ENCODE data around the gene UVRAG.

GRCh38 chr11:76013526-76013925, 198.5 kb downstream of the UVRAG start:
- TF ChIP-seq ZNF274 (IDR thresholded peaks at IDR 0.05; ENCODE audit: low read depth, low read length) (no peak), YY1 (IDR thresholded peaks at IDR 0.05; ENCODE audit: insufficient read depth, insufficient read length) (no peak), SUZ12 (IDR thresholded peaks at IDR 0.05; ENCODE audit: extremely low read depth, insufficient read depth, insufficient read length) (no peak)
